Measurements from ENCODE around the gene MAP2K5. TPM values are rescaled to one million over a fixed set of nuclear protein-coding genes. Genes with fewer than 3 reads are reported as not detected.

The MAP2K5 gene
- total and polyA plus RNA-seq, 9 of the 15 experiments (the other 6 are each of a cell fraction or from before 2014, with no cell fraction given), result 0.41 to 16.5 (median 7.5) TPM

GRCh38 chr15:67839929-67840748 is 297.6 kb downstream of the MAP2K5 start, which contains the start of gene RNU6-1 (continued):
- no peak for TF ChIP-seq CUX1 (CRISPR knock-in tag; IDR thresholded peaks at IDR 0.05)
- TF ChIP-seq ZFP30 (CRISPR knock-in tag; IDR thresholded peaks at IDR 0.05; ENCODE audit: borderline replicate concordance), result no peak
- TF ChIP-seq, protein P1, sequence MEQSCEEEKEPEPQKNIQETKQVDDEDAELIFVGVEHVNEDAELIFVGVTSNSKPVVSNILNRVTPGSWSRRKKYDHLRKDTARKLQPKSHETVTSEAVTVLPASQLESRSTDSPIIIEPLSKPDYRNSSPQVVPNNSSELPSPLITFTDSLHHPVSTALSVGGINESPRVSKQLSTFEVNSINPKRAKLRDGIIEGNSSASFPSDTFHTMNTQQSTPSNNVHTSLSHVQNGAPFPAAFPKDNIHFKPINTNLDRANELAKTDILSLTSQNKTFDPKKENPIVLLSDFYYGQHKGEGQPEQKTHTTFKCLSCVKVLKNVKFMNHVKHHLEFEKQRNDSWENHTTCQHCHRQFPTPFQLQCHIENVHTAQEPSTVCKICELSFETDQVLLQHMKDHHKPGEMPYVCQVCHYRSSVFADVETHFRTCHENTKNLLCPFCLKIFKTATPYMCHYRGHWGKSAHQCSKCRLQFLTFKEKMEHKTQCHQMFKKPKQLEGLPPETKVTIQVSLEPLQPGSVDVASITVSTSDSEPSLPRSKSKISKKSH (CRISPR knock-in tag; IDR thresholded peaks at IDR 0.05), result no peak
- TF ChIP-seq, protein P2, sequence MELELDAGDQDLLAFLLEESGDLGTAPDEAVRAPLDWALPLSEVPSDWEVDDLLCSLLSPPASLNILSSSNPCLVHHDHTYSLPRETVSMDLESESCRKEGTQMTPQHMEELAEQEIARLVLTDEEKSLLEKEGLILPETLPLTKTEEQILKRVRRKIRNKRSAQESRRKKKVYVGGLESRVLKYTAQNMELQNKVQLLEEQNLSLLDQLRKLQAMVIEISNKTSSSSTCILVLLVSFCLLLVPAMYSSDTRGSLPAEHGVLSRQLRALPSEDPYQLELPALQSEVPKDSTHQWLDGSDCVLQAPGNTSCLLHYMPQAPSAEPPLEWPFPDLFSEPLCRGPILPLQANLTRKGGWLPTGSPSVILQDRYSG (tag; conservative IDR thresholded peaks at IDR 0.05; ENCODE audit: low read depth), result no peak
- 0 out of 2 replicates have a peak, but pooled peaks have one; percentile 73 for TF ChIP-seq ZBTB9 (CRISPR knock-in tag; IDR thresholded peaks at IDR 0.05)
- TF ChIP-seq SAP30 (IDR thresholded peaks at IDR 0.05; ENCODE audit: borderline replicate concordance, insufficient read depth, low read depth, low read length, poor library complexity, severe bottlenecking), result peak; percentile 34
- TF ChIP-seq ZNF561 (CRISPR knock-in tag; conservative IDR thresholded peaks at IDR 0.05), result no peak
- no peak for TF ChIP-seq ADNP (tag; IDR thresholded peaks at IDR 0.05)
- no peak; the same call in 1 of the 2 replicates for TF ChIP-seq ZNF263 (CRISPR knock-in tag; IDR thresholded peaks at IDR 0.05; ENCODE audit: borderline replicate concordance)
- no peak for TF ChIP-seq FIP1L1 (IDR thresholded peaks at IDR 0.05; ENCODE audit: low read depth, low read length, poor library complexity, severe bottlenecking)
- TF ChIP-seq ZZZ3 (IDR thresholded peaks at IDR 0.05), result 0 out of 2 replicates have a peak, but pooled peaks have one; percentile 60
- no peak for TF ChIP-seq MXD1 (CRISPR knock-in tag; IDR thresholded peaks at IDR 0.05; ENCODE audit: borderline replicate concordance, poor library complexity, severe bottlenecking)
- TF ChIP-seq TBP (optimal IDR thresholded peaks at IDR 0.05; ENCODE audit: low read depth, low read length), result peak; percentile 98
- TF ChIP-seq NRF1 (conservative IDR thresholded peaks at IDR 0.05 in 1 of 2, IDR thresholded peaks at IDR 0.05 in 1 of 2), result peak; percentile 90 to 92
- TF ChIP-seq BHLHE40 (IDR thresholded peaks at IDR 0.05; ENCODE audit: low read length), result peak; percentile 85
- TF ChIP-seq SMARCE1 (IDR thresholded peaks at IDR 0.05), result peak; percentile 21; the same call in 1 of the 2 replicates
